PFSK-1 (cell line): Measurements from ENCODE around the gene ZCCHC24.

ENCODE experiments used
- FOXP2 ChIP-seq: optimal IDR thresholded peaks from 2 replicates; pipeline ENCODE3; 2011; ENCODE audit warnings: borderline replicate concordance, control low read depth, inconsistent platforms; ENCODE audit not compliant: insufficient read depth; ENCODE audit errors: extremely low read length, extremely low read depth
- POLR2AphosphoS5 ChIP-seq: IDR thresholded peaks from 2 replicates; pipeline ENCODE4 v1.6.1; 2012; ENCODE audit warnings: low read depth, mild to moderate bottlenecking, control low read depth, low read length, moderate library complexity
- SIN3A ChIP-seq: IDR thresholded peaks from 2 replicates; pipeline ENCODE4 v1.6.1; 2012; ENCODE audit warnings: mild to moderate bottlenecking, low read length, moderate library complexity, borderline replicate concordance; ENCODE audit not compliant: insufficient read depth
- TAF1 ChIP-seq: IDR thresholded peaks from 2 replicates; pipeline ENCODE4 v1.6.1; 2012; ENCODE audit warnings: low read length, control low read depth, borderline replicate concordance; ENCODE audit not compliant: insufficient read depth
- TF ChIP-seq, protein P1 (sequence below), 2 experiments: IDR thresholded peaks; 2 replicates each; pipeline versions ENCODE4 v1.6.1 to v1.8.0; 2011 to 2012; ENCODE audit warnings: low read depth in 2 of 2, low read length in 2 of 2, control low read depth in 1 of 2, inconsistent platforms in 1 of 2, mild to moderate bottlenecking in 1 of 2, moderate library complexity in 1 of 2; ENCODE audit not compliant: insufficient read depth in 1 of 2

The ZCCHC24 gene

GRCh38 chr10:79459243-79459642 is 13.8 kb upstream of the ZCCHC24 start:
- no peak for TF ChIP-seq POLR2AphosphoS5
- no peak for TF ChIP-seq SIN3A
- TF ChIP-seq FOXP2 = no peak
- no peak for TF ChIP-seq TAF1

DNA sequence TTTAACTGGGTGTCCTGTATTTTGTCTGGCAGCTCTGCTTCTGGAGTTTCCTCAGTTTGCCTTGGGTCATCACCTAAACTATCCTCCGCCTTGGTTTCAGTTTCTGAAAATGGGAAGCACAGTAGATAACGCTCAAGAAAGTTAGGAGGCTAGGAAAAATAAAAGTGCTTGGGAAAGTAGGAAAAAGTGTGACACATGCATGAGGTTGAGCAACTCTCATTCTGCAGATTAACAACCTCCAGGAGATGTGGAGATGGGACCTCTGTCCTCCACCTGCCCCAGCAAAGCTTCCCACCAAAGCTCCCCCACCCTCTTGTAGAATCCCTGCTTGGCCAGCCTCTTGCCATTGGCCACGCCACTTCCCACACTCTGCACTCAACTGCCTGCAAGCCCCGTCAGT is 13.1 kb upstream of the ZCCHC24 start:
- TF ChIP-seq TAF1 (no peak), SIN3A (no peak), FOXP2 (no peak), POLR2AphosphoS5 (no peak)
- TF ChIP-seq, protein P1, sequence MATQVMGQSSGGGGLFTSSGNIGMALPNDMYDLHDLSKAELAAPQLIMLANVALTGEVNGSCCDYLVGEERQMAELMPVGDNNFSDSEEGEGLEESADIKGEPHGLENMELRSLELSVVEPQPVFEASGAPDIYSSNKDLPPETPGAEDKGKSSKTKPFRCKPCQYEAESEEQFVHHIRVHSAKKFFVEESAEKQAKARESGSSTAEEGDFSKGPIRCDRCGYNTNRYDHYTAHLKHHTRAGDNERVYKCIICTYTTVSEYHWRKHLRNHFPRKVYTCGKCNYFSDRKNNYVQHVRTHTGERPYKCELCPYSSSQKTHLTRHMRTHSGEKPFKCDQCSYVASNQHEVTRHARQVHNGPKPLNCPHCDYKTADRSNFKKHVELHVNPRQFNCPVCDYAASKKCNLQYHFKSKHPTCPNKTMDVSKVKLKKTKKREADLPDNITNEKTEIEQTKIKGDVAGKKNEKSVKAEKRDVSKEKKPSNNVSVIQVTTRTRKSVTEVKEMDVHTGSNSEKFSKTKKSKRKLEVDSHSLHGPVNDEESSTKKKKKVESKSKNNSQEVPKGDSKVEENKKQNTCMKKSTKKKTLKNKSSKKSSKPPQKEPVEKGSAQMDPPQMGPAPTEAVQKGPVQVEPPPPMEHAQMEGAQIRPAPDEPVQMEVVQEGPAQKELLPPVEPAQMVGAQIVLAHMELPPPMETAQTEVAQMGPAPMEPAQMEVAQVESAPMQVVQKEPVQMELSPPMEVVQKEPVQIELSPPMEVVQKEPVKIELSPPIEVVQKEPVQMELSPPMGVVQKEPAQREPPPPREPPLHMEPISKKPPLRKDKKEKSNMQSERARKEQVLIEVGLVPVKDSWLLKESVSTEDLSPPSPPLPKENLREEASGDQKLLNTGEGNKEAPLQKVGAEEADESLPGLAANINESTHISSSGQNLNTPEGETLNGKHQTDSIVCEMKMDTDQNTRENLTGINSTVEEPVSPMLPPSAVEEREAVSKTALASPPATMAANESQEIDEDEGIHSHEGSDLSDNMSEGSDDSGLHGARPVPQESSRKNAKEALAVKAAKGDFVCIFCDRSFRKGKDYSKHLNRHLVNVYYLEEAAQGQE (IDR thresholded peaks at IDR 0.05; ENCODE audit: insufficient read depth in 1 of 2, low read depth in 2 of 2, low read length in 2 of 2) = no peak

DNA sequence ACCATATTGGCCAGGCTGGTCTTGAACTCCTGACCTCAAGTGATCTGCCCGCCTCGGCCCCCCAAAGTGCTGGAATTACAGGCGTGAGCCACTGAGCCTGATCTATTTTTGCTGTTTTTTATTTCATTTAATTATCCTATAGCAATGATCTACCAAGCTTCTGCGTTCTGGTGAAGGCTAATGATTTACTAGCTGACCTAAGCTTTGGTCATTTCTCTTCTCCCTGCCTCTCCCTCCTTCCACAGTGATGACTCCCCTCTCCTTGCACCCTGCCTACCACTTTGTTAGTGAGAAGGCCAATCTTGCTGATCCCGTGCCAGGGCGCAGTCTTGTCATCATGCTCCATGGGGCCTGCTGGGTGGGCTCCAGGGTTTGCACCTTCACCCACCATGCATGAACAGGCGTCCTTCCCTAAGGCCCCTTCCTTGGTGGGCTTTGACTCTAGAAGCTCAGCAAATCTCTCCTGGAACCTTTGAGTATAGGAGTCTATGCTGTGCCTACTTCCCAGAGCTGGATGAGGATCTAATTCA is 11.9 kb upstream of the ZCCHC24 start:
- TF ChIP-seq TAF1 (no peak), POLR2AphosphoS5 (no peak), SIN3A (no peak), FOXP2 (no peak)
- TF ChIP-seq, protein P1 (IDR thresholded peaks at IDR 0.05; ENCODE audit: insufficient read depth in 1 of 2, low read depth in 2 of 2, low read length in 2 of 2) = no peak

GRCh38 chr10:79454259-79454658 is 8.8 kb upstream of the ZCCHC24 start:
- TF ChIP-seq POLR2AphosphoS5 = no peak
- TF ChIP-seq, protein P1 (IDR thresholded peaks at IDR 0.05; ENCODE audit: insufficient read depth in 1 of 2, low read depth in 2 of 2, low read length in 2 of 2) = no peak
- no peak for TF ChIP-seq SIN3A
- TF ChIP-seq FOXP2 = no peak
- no peak for TF ChIP-seq TAF1

- TF ChIP-seq TAF1 (no peak), SIN3A (no peak)
Measured at GRCh38 chr10:79453392-79453791, 8.0 kb upstream of the ZCCHC24 start.

- TF ChIP-seq SIN3A (no peak), TAF1 (no peak), POLR2AphosphoS5 (no peak), FOXP2 (no peak)
- TF ChIP-seq, protein P1 (IDR thresholded peaks at IDR 0.05; ENCODE audit: insufficient read depth in 1 of 2, low read depth in 2 of 2, low read length in 2 of 2) = no peak
Measured at GRCh38 chr10:79452174-79452611, 6.8 kb upstream of the ZCCHC24 start.
